Panc1 (cell line): ENCODE measurements around the gene TNFSF12. TPM values are rescaled to one million over a fixed set of nuclear protein-coding genes. Genes with fewer than 3 reads are reported as not detected.

Experiments
- ATAC-seq: fragments of 200-7000 bp; cut with Tn5 transposase; 2 replicates; pipeline ENCODE4 v1.9.1; 2020; ENCODE audit warnings: mild to moderate bottlenecking, moderate library complexity
- BruUV-seq: library from RNA; stranded (reverse); fragments of 400-500 nt; replicated peaks from 2 replicates; lab custom pipeline; 2021; lab: Mats Ljungman, UMichigan
- CTCF ChIA-PET: fragments of 300-600 bp; sonication (Branson Sonifier 250); formaldehyde crosslinking; loops from one replicate; lab custom pipeline; 2022; ENCODE audit warnings: antibody characterized with exemption; lab: Charles Lee
- POLR2A ChIA-PET: fragments of 300-600 bp; sonication (Branson Sonifier 250); formaldehyde crosslinking; loops from one replicate; lab custom pipeline; 2022; ENCODE audit warnings: antibody characterized with exemption; lab: Charles Lee
- DNase-seq: peaks from one replicate; pipeline ENCODE4 v3.0.0-alpha.2; 2010; ENCODE audit warnings: low read depth, low spot score
- H3K27ac ChIP-seq: 2 replicates; pipeline ENCODE4 v1.5.1; 2011; ENCODE audit warnings: mild to moderate bottlenecking, low read length, inconsistent platforms
- H3K27me3 ChIP-seq: fragments of 200-500 bp; sonication (Bioruptor generic); 2 replicates; pipeline ENCODE4 v1.6.0; 2014; ENCODE audit warnings: low read length, inconsistent platforms; ENCODE audit not compliant: control insufficient read depth, insufficient read depth
- H3K36me3 ChIP-seq: fragments of 200-500 bp; sonication (Bioruptor generic); 2 replicates; pipeline ENCODE4 v1.5.1; 2014; ENCODE audit warnings: inconsistent platforms, mild to moderate bottlenecking, low read length, moderate library complexity; ENCODE audit not compliant: control insufficient read depth, insufficient read depth
- H3K4me1 ChIP-seq: 2 replicates; pipeline ENCODE4 v1.5.1; 2011; ENCODE audit warnings: inconsistent platforms, mild to moderate bottlenecking, low read length, moderate library complexity; ENCODE audit not compliant: control insufficient read depth, insufficient read depth
- H3K4me3 ChIP-seq, 2 experiments: 2 replicates each; pipeline ENCODE4 v1.5.1; 2011 to 2012; ENCODE audit warnings: low read depth in 2 of 2, low read length in 2 of 2, mild to moderate bottlenecking in 2 of 2, inconsistent platforms in 1 of 2, moderate library complexity in 1 of 2
- H3K9me3 ChIP-seq: fragments of 200-500 bp; sonication (Bioruptor generic); 2 replicates; pipeline ENCODE4 v1.5.1; 2014; ENCODE audit warnings: low read depth, mild to moderate bottlenecking, inconsistent platforms, low read length, moderate library complexity; ENCODE audit not compliant: control insufficient read depth, insufficient read depth
- CTCF ChIP-seq: fragments of 450-650 bp; IDR thresholded peaks from 2 replicates; pipeline ENCODE4 v1.5.1; 2017; ENCODE audit warnings: mild to moderate bottlenecking
- POLR2AphosphoS5 ChIP-seq: IDR thresholded peaks from 2 replicates; pipeline ENCODE4 v1.6.1; 2012; ENCODE audit warnings: mild to moderate bottlenecking, low read depth, low read length, moderate library complexity
- REST ChIP-seq, 2 experiments: IDR thresholded peaks; 2 replicates each; pipeline ENCODE4 v1.6.1; 2011 to 2012; ENCODE audit warnings: low read depth in 2 of 2, control low read depth in 1 of 2, low read length in 1 of 2, mild to moderate bottlenecking in 1 of 2, moderate library complexity in 1 of 2; ENCODE audit not compliant: insufficient read depth in 1 of 2
- SIN3A ChIP-seq: IDR thresholded peaks from 2 replicates; pipeline ENCODE4 v1.6.1; 2012; ENCODE audit warnings: low read depth, mild to moderate bottlenecking, low read length, moderate library complexity, borderline replicate concordance; ENCODE audit not compliant: insufficient read depth
- TCF7L2 ChIP-seq: IDR thresholded peaks from 2 replicates; pipeline ENCODE4 v1.6.1; 2011; ENCODE audit warnings: mild to moderate bottlenecking, low read depth, low read length, inconsistent platforms
- in situ Hi-C: cut with HindIII; loops from 2 replicates; pipeline ENCODE4 v1.10.0; 2016; ENCODE audit warnings: low sequenced_read_pairs, low pct_unique_long_range_greater_than_20kb
- intact Hi-C: fragments of 100-400 bp; cut with micrococcal nuclease; formaldehyde crosslinking; loops from one replicate; pipeline ENCODE4 v1.10.0; 2022; ENCODE audit not compliant: unreplicated experiment
- total RNA-seq: library from RNA; stranded (reverse); gene quantifications from one replicate; pipeline ENCODE4 v1.2.1, GENCODE V29; 2021; ENCODE audit not compliant: unreplicated experiment

TNFSF12 gene
- total RNA-seq, 1 experiment from 2014 or later = 12.6 TPM

- intact Hi-C loops = no loop called here
- Histone ChIP-seq H3K4me3 (peak within 1 kb of the TSS in 1 of 2 experiments; percentile 45; a peak in 3 of 4 replicates), H3K27me3 (no peaks in the 10 kb centered on the region), H3K27ac (peak within 1 kb of the TSS; percentile 85), H3K36me3 (peaks cover 22% of the 10 kb centered on the region), H3K4me1 (peaks cover 70% of the 10 kb centered on the region), H3K9me3 (no peaks in the 10 kb centered on the region)
- TF ChIP-seq TCF7L2 (no peak), CTCF (no peak), SIN3A (peak; percentile 94; the same call in 1 of the 2 replicates), POLR2AphosphoS5 (peak; percentile 98), REST (IDR thresholded peaks at IDR 0.05; ENCODE audit: insufficient read depth in 1 of 2, low read depth in 2 of 2, low read length in 1 of 2) (no peak)
- peak; percentile 66 for ATAC-seq
- DNase-seq = peak; percentile 98
- CTCF ChIA-PET = interaction anchor here (1.4 kb wide), 1 partner anchor 19 kb away, joined by 3 read pairs; no protein-coding TSS in a partner anchor
- in situ Hi-C loops = no loop called here
- POLR2A ChIA-PET = interaction anchor here (0.8 to 1.0 kb wide), 2 partner anchors 108 to 109 kb away, joined by 6 read pairs; partner anchors contain the start of genes TP53 and WRAP53
- no TSS peak for BruUV-seq
Observed at GRCh38 chr17:7579001-7579833, 30.4 kb downstream of the TNFSF12 start, which contains the start of gene CD68. Gene CD68 (plus strand): TSS chr17:7579638. CDS start chr17:7579678, 40 bp downstream.

GRCh38 chr17:7579834-7580603 is 31.2 kb downstream of the TNFSF12 start:
- peak overlapping the region in 1 of 2 experiments; percentile 45; a peak in 3 of 4 replicates for H3K4me3 ChIP-seq
- POLR2A ChIA-PET = interaction anchor here (0.8 to 1.0 kb wide), 2 partner anchors 107 to 109 kb away, joined by 6 read pairs; partner anchors contain the start of genes TP53 and WRAP53
- intact Hi-C loops = no loop called here

More at GRCh38 chr17:7579834-7580603, 31.2 kb downstream of the TNFSF12 start:
- H3K36me3 ChIP-seq = peaks cover 15% of the 10 kb centered on the region
- H3K27me3 ChIP-seq = no peaks in the 10 kb centered on the region
- CTCF ChIA-PET = interaction anchor here (0.6 to 1.4 kb wide), 4 partner anchors 20 to 366 kb away, joined by 3 to 4 read pairs (median 3); partner anchors contain the start of gene TP53
- no peak for TF ChIP-seq POLR2AphosphoS5
- TF ChIP-seq TCF7L2 = no peak
- TF ChIP-seq REST (IDR thresholded peaks at IDR 0.05; ENCODE audit: insufficient read depth in 1 of 2, low read depth in 2 of 2, low read length in 1 of 2) = no peak
- no peak for TF ChIP-seq SIN3A
- TF ChIP-seq CTCF = no peak
- DNase-seq (no peak), ATAC-seq (no peak; the same call in 1 of the 2 replicates)
- peaks cover 72% of the 10 kb centered on the region for H3K4me1 ChIP-seq
- no peaks in the 10 kb centered on the region for H3K9me3 ChIP-seq
- in situ Hi-C loops = no loop called here
- H3K27ac ChIP-seq = peak overlapping the region; percentile 85
- BruUV-seq = no TSS peak
